Mesothelial cell of epicardium (in vitro differentiated cells): Measurements from ENCODE around the gene KIAA2012. TPM values are rescaled to one million over a fixed set of nuclear protein-coding genes. Genes with fewer than 3 reads are reported as not detected.
A peak's percentile ranks its signal among the peaks of the same experiment; 100 is the strongest.

Experiments
- DNase-seq, 2 experiments: peaks; one replicate each; pipeline ENCODE4 v3.0.0; 2021; ENCODE audit warnings: low spot score in 2 of 2; ENCODE audit not compliant: unreplicated experiment in 2 of 2
- H3K27ac Mint-ChIP-seq: 2 replicates; pipeline ENCODE4 v1.8.0; 2021; ENCODE audit warnings: mixed read lengths
- H3K27me3 Mint-ChIP-seq: 2 replicates; pipeline ENCODE4 v1.8.0; 2021; ENCODE audit warnings: low read depth, mixed read lengths
- H3K36me3 Mint-ChIP-seq: 2 replicates; pipeline ENCODE4 v1.8.0; 2021; ENCODE audit warnings: mixed read lengths
- H3K4me1 Mint-ChIP-seq: 2 replicates; pipeline ENCODE4 v1.8.0; 2021; ENCODE audit warnings: mixed read lengths
- H3K4me3 Mint-ChIP-seq: 2 replicates; pipeline ENCODE4 v1.8.0; 2021; ENCODE audit warnings: mild to moderate bottlenecking, moderate library complexity, mixed read lengths
- H3K9me3 Mint-ChIP-seq: 2 replicates; pipeline ENCODE4 v1.8.0; 2021; ENCODE audit warnings: mixed read lengths
- CTCF ChIP-seq: fragments of 200-600 bp; sonication (generic); IDR thresholded peaks from one replicate; pipeline ENCODE4 v1.5.0; 2021; ENCODE audit warnings: antibody characterized with exemption; ENCODE audit not compliant: unreplicated experiment
- total RNA-seq: library from RNA; stranded (reverse); gene quantifications from 3 replicates; pipeline ENCODE4 v1.2.1, GENCODE V29; 2021

The KIAA2012 gene
- total RNA-seq, 1 donor from 2014 or later: 0.45 TPM

DNA sequence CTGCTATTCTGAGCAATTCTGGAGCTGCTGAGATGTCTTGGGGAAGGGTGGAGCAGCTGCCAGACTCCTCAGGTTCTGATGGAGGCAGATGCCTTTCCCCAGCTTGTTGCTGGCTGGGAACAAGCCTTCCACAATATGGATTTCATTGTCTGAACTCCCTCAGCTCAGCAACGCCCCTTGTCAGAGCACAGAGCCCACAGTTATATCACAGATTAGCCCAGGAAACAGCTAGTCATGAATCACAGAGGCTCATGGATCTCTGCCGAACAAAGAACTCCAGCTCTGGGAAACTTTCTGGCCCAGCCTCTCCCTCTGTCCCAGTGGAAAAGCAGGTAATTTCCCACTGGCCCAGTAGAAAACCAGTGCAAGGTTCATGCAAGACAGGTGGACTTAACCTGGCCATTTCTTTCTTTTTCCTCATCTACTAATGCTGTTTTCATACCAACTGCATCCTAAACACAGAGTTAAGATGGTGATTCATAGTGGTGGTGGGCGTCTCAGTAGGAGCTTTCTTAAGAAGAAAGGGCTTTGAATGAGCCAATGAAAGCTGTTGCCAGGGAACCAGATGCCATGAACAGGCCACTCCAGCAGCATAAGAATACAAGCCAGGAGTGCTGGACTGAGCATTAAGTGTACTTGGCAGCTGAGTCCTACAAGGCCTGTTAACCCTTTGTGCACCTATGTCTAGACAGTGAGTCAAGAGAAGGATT, 8.7 kb upstream of the KIAA2012 start:
- TF ChIP-seq CTCF: no peak
- no peak for DNase-seq
- peaks cover 46% of the 10 kb centered on the region for H3K4me1 Mint-ChIP-seq
- H3K36me3 Mint-ChIP-seq: no peaks in the 10 kb centered on the region
- no peaks in the 10 kb centered on the region for H3K9me3 Mint-ChIP-seq
- no peak overlapping the region for H3K4me3 Mint-ChIP-seq
- peak overlapping the region; percentile 70 for H3K27ac Mint-ChIP-seq
- H3K27me3 Mint-ChIP-seq: no peaks in the 10 kb centered on the region

- peak overlapping the region; percentile 28 for H3K27ac Mint-ChIP-seq
Observed at GRCh38 chr2:202064881-202065230, 8.2 kb upstream of the KIAA2012 start.

GRCh38 chr2:202065876-202066275, 7.2 kb upstream of the KIAA2012 start:
- Mint-ChIP-seq H3K9me3 (no peaks in the 10 kb centered on the region), H3K36me3 (no peaks in the 10 kb centered on the region), H3K4me1 (peaks cover 58% of the 10 kb centered on the region), H3K27ac (no peak overlapping the region), H3K4me3 (no peak overlapping the region), H3K27me3 (no peaks in the 10 kb centered on the region)
- TF ChIP-seq CTCF: no peak
- no peak for DNase-seq

More at GRCh38 chr2:202064881-202065230, 8.2 kb upstream of the KIAA2012 start:
- TF ChIP-seq CTCF: no peak
- DNase-seq: no peak
- Mint-ChIP-seq H3K27me3 (no peaks in the 10 kb centered on the region), H3K4me1 (peaks cover 52% of the 10 kb centered on the region), H3K4me3 (no peak overlapping the region), H3K36me3 (no peaks in the 10 kb centered on the region), H3K9me3 (no peaks in the 10 kb centered on the region)

DNA sequence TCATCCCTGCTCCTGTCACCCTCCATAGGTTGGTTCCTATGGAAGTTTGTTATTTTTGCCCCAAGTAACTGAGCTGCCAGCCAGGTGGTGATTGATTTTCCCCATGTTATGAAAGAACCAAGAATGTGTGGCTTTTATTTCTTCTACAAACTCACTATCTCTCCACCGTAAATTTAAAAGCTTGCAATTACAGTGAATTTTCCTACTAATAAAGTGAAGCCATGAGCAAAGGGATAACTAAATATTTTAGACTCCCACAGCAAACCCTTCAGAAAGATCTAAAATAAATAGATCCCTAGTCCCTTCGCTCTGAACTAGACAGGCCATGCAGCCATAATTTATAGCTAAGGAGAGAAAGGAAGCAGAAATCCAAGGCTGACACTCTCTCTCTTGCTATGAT, 6.2 kb upstream of the KIAA2012 start:
- H3K4me3 Mint-ChIP-seq: no peak overlapping the region
- no peaks in the 10 kb centered on the region for H3K9me3 Mint-ChIP-seq
- H3K4me1 Mint-ChIP-seq: peaks cover 62% of the 10 kb centered on the region
- peak overlapping the region; percentile 72 for H3K27ac Mint-ChIP-seq
- H3K27me3 Mint-ChIP-seq: no peaks in the 10 kb centered on the region
- DNase-seq: no peak
- H3K36me3 Mint-ChIP-seq: no peaks in the 10 kb centered on the region
- TF ChIP-seq CTCF: no peak

DNA sequence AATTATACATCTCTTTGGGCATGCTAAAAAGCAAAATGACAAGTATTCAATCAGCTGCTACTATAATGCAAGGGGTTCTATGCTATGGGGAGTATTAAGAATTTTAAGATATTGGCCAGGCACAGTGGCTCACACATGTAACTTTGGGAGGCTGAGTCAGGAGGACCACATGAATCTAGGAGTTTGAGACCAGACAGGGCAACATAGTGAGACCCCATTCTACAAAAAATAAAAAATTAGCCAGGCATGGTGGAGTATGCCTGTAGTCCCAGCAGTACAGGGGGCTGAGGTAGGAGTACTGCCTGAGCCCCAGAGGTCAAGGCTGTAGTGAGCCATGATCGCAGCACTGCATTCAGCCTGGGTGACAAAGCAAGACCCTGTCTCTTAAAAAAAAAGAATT, 5.5 kb upstream of the KIAA2012 start:
- H3K4me3 Mint-ChIP-seq: no peak overlapping the region
- no peaks in the 10 kb centered on the region for H3K9me3 Mint-ChIP-seq
- no peak for DNase-seq

More for the DNA sequence above, 5.5 kb upstream of the KIAA2012 start:
- peaks cover 63% of the 10 kb centered on the region for H3K4me1 Mint-ChIP-seq
- no peaks in the 10 kb centered on the region for H3K27me3 Mint-ChIP-seq
- no peak for TF ChIP-seq CTCF
- H3K27ac Mint-ChIP-seq: peak overlapping the region; percentile 63
- H3K36me3 Mint-ChIP-seq: no peaks in the 10 kb centered on the region
